Liver (tissue), 9 donors: ENCODE results near the gene NEK5. TPM values are rescaled to one million over a fixed set of nuclear protein-coding genes. Genes with fewer than 3 reads are reported as not detected.

Source experiments
- DNase-seq: peaks from one replicate; pipeline ENCODE4 v3.0.0-alpha.2; 2017; ENCODE audit warnings: low spot score
- H3K27ac ChIP-seq, 2 donors: one replicate each; pipeline ENCODE4 v1.7.0; 2013; ENCODE audit warnings: inconsistent platforms in 2 of 2, low read length in 2 of 2, control low read depth in 1 of 2, low read depth in 1 of 2, mild to moderate bottlenecking in 1 of 2
- H3K27me3 ChIP-seq, 4 donors: one replicate each; pipeline versions ENCODE4 v1.6.1 to v1.7.0; 2013; ENCODE audit warnings: low read length in 3 of 4, inconsistent platforms in 1 of 4, mild to moderate bottlenecking in 1 of 4, moderate library complexity in 1 of 4; ENCODE audit not compliant: control insufficient read depth in 4 of 4, insufficient read depth in 4 of 4
- H3K36me3 ChIP-seq, 4 donors: one replicate each; pipeline versions ENCODE4 v1.6.1 to v1.7.0; 2013; ENCODE audit warnings: low read length in 3 of 4, mild to moderate bottlenecking in 3 of 4, low read depth in 1 of 4, moderate library complexity in 1 of 4; ENCODE audit not compliant: control insufficient read depth in 4 of 4, insufficient read depth in 3 of 4
- H3K4me1 ChIP-seq, 4 donors: one replicate each; pipeline versions ENCODE4 v1.6.1 to v1.7.0; 2013; ENCODE audit warnings: low read length in 3 of 4, mild to moderate bottlenecking in 3 of 4, moderate library complexity in 1 of 4; ENCODE audit not compliant: control insufficient read depth in 4 of 4, insufficient read depth in 4 of 4
- H3K4me3 ChIP-seq, 3 donors: one replicate each; pipeline versions ENCODE4 v1.6.1 to v1.7.0; 2013; ENCODE audit warnings: low read length in 3 of 3, control low read depth in 1 of 3, low read depth in 1 of 3, mild to moderate bottlenecking in 1 of 3
- H3K9ac ChIP-seq, 2 donors: one replicate each; pipeline ENCODE4 v1.7.0; 2013; ENCODE audit warnings: low read length in 2 of 2, mild to moderate bottlenecking in 2 of 2, moderate library complexity in 2 of 2, control low read depth in 1 of 2, low read depth in 1 of 2
- H3K9me3 ChIP-seq, 4 donors: one replicate each; pipeline versions ENCODE4 v1.6.1 to v1.7.0; 2013; ENCODE audit warnings: low read length in 3 of 4; ENCODE audit not compliant: control insufficient read depth in 4 of 4
- ATF3 ChIP-seq: IDR thresholded peaks from 2 replicates; pipeline ENCODE4 v1.6.1; 2016; ENCODE audit warnings: antibody characterized with exemption
- CTCF ChIP-seq: fragments of 150-350 bp; IDR thresholded peaks from 2 replicates; pipeline ENCODE4 v1.5.1; 2017; ENCODE audit warnings: improper control_type of control experiment, low read depth, low read length; ENCODE audit not compliant: missing input control
- FOXA1 ChIP-seq: IDR thresholded peaks from 2 replicates; pipeline ENCODE4 v1.6.1; 2016; ENCODE audit warnings: antibody characterized with exemption
- FOXA2 ChIP-seq: IDR thresholded peaks from 2 replicates; pipeline ENCODE4 v1.6.1; 2016; ENCODE audit warnings: antibody characterized with exemption
- GABPA ChIP-seq, 2 donors: IDR thresholded peaks in 1 of 2; conservative IDR thresholded peaks in 1 of 2; 2 replicates each; pipeline ENCODE4 v1.6.1; 2016; ENCODE audit warnings: antibody characterized with exemption in 2 of 2, mild to moderate bottlenecking in 1 of 2, moderate library complexity in 1 of 2
- HNF4A ChIP-seq, 2 donors: conservative IDR thresholded peaks; 2 replicates each; pipeline ENCODE4 v1.6.1; 2016; ENCODE audit warnings: antibody characterized with exemption in 2 of 2, mild to moderate bottlenecking in 2 of 2
- JUND ChIP-seq, 2 donors: IDR thresholded peaks; 2 replicates each; pipeline ENCODE4 v1.6.1; 2016; ENCODE audit warnings: antibody characterized with exemption in 2 of 2
- MAX ChIP-seq: IDR thresholded peaks from 2 replicates; pipeline ENCODE4 v1.6.1; 2016; ENCODE audit warnings: antibody characterized with exemption
- NR2F2 ChIP-seq: IDR thresholded peaks from 2 replicates; pipeline ENCODE4 v1.6.1; 2016; ENCODE audit warnings: antibody characterized with exemption
- RAD21 ChIP-seq, 2 donors: IDR thresholded peaks; 2 replicates each; pipeline ENCODE4 v1.6.1; 2016; ENCODE audit warnings: antibody characterized with exemption in 2 of 2, mild to moderate bottlenecking in 2 of 2
- REST ChIP-seq: IDR thresholded peaks from 2 replicates; pipeline ENCODE4 v1.6.1; 2016; ENCODE audit warnings: antibody characterized with exemption, mild to moderate bottlenecking
- RXRA ChIP-seq, 2 donors: IDR thresholded peaks; 2 replicates each; pipeline ENCODE4 v1.6.1; 2017 to 2018; ENCODE audit warnings: antibody characterized with exemption in 2 of 2, mild to moderate bottlenecking in 1 of 2
- SP1 ChIP-seq: IDR thresholded peaks from 2 replicates; pipeline ENCODE4 v1.6.1; 2018; ENCODE audit warnings: antibody characterized with exemption, mild to moderate bottlenecking
- YY1 ChIP-seq: IDR thresholded peaks from 2 replicates; pipeline ENCODE4 v1.6.1; 2016; ENCODE audit warnings: antibody characterized with exemption, mild to moderate bottlenecking
- ZBTB33 ChIP-seq: IDR thresholded peaks from 2 replicates; pipeline ENCODE4 v1.6.1; 2016; ENCODE audit warnings: antibody characterized with exemption
- WGBS: extraction: QIAGEN DNeasy Blood & Tissue Kit; methylation state at CpG from one replicate; pipeline ENCODE4 v1.1.7; 2013; 5-methylcytosine and 5-hydroxymethylcytosine counted together
- polyA plus RNA-seq, 2 donors: library from polyadenylated mRNA; stranded (reverse) in 1 of 2; unstranded in 1 of 2; fragments of 200-250 nt in 1 of 2; fragments of >200 nt in 1 of 2; fragmentation: Nextera tagmentation in 1 of 2; extraction: Ambion mirVana in 1 of 2; gene quantifications; one replicate each; pipeline versions ENCODE4 v1.2.1 to v1.2.3, GENCODE V29; 2013 to 2015
- total RNA-seq, 2 donors: library from RNA; depleted of rRNA; stranded (reverse); fragments of >200 nt; gene quantifications; one replicate each; pipeline ENCODE4 v1.2.3, GENCODE V29; 2014
- donor health status: healthy.
- donor health status: healthy.
- donor health status: healthy.
- donor health status: healthy.
- donor health status: healthy.

NEK5 gene
- total and polyA plus RNA-seq, 4 donors = 0.08 to 0.63 (median 0.23) TPM; not detected in 1

GRCh38 chr13:52130641-52131040 is 1.8 kb upstream of the NEK5 start:
- DNase-seq = no peak
- peaks cover 3 to 11% (median 7%) of the 10 kb centered on the region in 4 donors for H3K36me3 ChIP-seq
- no peaks in the 10 kb centered on the region for H3K27me3 ChIP-seq
- no peaks in the 10 kb centered on the region for H3K9me3 ChIP-seq
- TF ChIP-seq ATF3 = no peak
- H3K27ac ChIP-seq = no peak overlapping the region
- peaks cover 4 to 17% (median 14%) of the 10 kb centered on the region in 4 donors for H3K4me1 ChIP-seq
- H3K4me3 ChIP-seq = no peak overlapping the region
- no peak overlapping the region for H3K9ac ChIP-seq

DNA sequence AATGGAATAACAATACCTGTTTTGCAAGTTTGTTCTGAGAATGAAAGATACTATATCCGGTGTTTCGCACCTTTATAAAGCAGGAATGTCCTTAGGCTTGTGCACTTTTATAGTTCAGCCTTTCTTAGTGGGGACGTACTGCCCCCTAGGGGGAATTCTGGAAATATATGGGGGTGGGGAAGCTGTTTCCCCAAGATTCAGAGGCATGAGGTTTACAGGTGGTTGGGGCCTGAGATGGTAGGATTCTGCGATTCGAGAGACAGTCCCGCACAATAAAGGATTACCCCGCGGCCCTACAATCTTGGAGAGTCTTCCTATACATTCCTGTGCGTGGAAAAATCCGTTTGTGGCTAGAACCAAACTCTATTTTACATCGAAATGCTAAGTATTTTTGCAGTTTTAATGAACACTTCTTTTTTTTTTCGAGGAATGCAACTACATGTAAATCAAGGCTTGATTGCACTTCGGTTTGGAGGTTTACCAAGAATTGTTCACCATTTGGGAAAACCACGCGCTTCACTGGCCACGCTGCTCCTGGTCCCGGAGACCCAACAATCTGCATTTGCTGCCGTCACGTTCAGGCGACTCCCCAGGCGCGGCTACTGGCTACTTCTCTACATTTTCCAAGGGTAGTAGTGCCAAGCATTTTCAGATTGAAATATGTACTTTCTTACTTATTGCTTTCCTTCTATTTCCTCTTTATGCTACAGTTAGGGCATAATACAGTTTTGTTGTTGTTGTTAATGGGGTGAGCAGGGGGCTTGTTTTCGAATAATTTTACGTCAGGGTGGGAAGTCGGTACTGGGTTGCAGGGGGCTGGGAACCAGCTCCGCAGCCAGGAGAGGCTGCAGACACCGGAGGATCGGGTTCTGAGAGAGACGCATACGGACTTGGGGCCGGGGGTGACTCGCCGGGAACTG is 830 bp downstream of the NEK5 start:
- peaks cover 4 to 17% (median 14%) of the 10 kb centered on the region in 4 donors for H3K4me1 ChIP-seq
- H3K36me3 ChIP-seq = peaks cover 2 to 10% (median 5%) of the 10 kb centered on the region in 4 donors
- TF ChIP-seq ZBTB33 (no peak), FOXA1 (peak; percentile 46), HNF4A (conservative IDR thresholded peaks at IDR 0.05) (peak in 1 of 2 donors; percentile 32), SP1 (no peak), MAX (peak; percentile 12), YY1 (peak; percentile 11), RAD21 (IDR thresholded peaks at IDR 0.05) (peak; percentile 94 to 98), NR2F2 (no peak), GABPA (IDR thresholded peaks at IDR 0.05 in 1 of 2, conservative IDR thresholded peaks at IDR 0.05 in 1 of 2) (no peak), CTCF (peak; percentile 90), FOXA2 (no peak), JUND (IDR thresholded peaks at IDR 0.05) (no peak), REST (no peak), RXRA (IDR thresholded peaks at IDR 0.05) (peak; percentile 8 to 33)
- WGBS = 1% methylated on average over 33 of the region's 33 CpGs
- peak; percentile 73 for DNase-seq
- no peaks in the 10 kb centered on the region for H3K9me3 ChIP-seq
- peak overlapping the region in 1 of 2 donors; percentile 83 for H3K9ac ChIP-seq
- peak overlapping the region; percentile 20 to 93 (median 61) for H3K4me3 ChIP-seq
- no peak overlapping the region for H3K27ac ChIP-seq
- no peaks in the 10 kb centered on the region for H3K27me3 ChIP-seq
